Uterus (tissue), 4 donors: ENCODE results near the gene HIP1. TPM values are rescaled to one million over a fixed set of nuclear protein-coding genes. Genes with fewer than 3 reads are reported as not detected.

Experiments
- DNase-seq, 2 donors: peaks; one replicate each; pipeline ENCODE4 v3.0.0-alpha.2; 2019 to 2020
- H3K27ac ChIP-seq, 2 donors: fragments of 200-600 bp; sonication (generic); 1 replicate in 1 of 2; 2 replicates in 1 of 2; pipeline ENCODE4 v1.5.1; 2016 to 2018
- H3K27me3 ChIP-seq, 2 donors: fragments of 200-600 bp; sonication (generic); one replicate each; pipeline ENCODE4 v1.5.1; 2018 to 2019; ENCODE audit warnings: control low read depth in 1 of 2
- H3K36me3 ChIP-seq, 2 donors: fragments of 200-600 bp; sonication (generic); one replicate each; pipeline ENCODE4 v1.5.1; 2019; ENCODE audit warnings: control low read depth in 1 of 2
- H3K4me1 ChIP-seq, 2 donors: fragments of 200-600 bp; sonication (generic); one replicate each; pipeline ENCODE4 v1.5.1; 2018 to 2019; ENCODE audit warnings: control low read depth in 1 of 2
- H3K4me3 ChIP-seq, 2 donors: fragments of 200-600 bp; sonication (generic); 1 replicate in 1 of 2; 2 replicates in 1 of 2; pipeline ENCODE4 v1.5.1; 2018 to 2019; ENCODE audit warnings: mild to moderate bottlenecking in 1 of 2
- H3K9me3 ChIP-seq, 2 donors: fragments of 200-600 bp; sonication (generic); one replicate each; pipeline ENCODE4 v1.5.1; 2019; ENCODE audit warnings: control low read depth in 1 of 2
- CTCF ChIP-seq, 4 experiments: fragments of 200-600 bp in 2 of 4; fragments of 450-650 bp in 2 of 4; sonication (generic) in 2 of 4; IDR thresholded peaks; one replicate each; pipeline ENCODE4 v1.5.1; 2016 to 2019; ENCODE audit warnings: antibody characterized with exemption in 4 of 4, mild to moderate bottlenecking in 2 of 4, moderate library complexity in 1 of 4
- POLR2A ChIP-seq, 2 donors: fragments of 450-650 bp; IDR thresholded peaks; one replicate each; pipeline ENCODE4 v1.6.1; 2016; ENCODE audit warnings: antibody characterized with exemption in 2 of 2, mild to moderate bottlenecking in 1 of 2, moderate library complexity in 1 of 2
- intact Hi-C: fragments of 100-400 bp; cut with DNase I; formaldehyde crosslinking; loops from one replicate; pipeline ENCODE4 v1.15.1; 2023; ENCODE audit warnings: low total_unique reads
- total RNA-seq, 4 donors: library from RNA; depleted of rRNA in 3 of 4; stranded (reverse); fragments of >200 nt in 3 of 4; gene quantifications; one replicate each; pipeline versions ENCODE4 v1.1.0 to v1.2.4, GENCODE V29; 2014 to 2023
- donor health status: DM: yes; HTN: yes; CAD: no.

HIP1 gene
- total RNA-seq, 4 donors from 2014 or later = 13.1 to 48.8 (median 20.3) TPM

- no peaks in the 10 kb centered on the region for H3K36me3 ChIP-seq
- intact Hi-C loops = no loop called here
- DNase-seq = peak in 1 of 2 donors; percentile 31
- H3K27me3 ChIP-seq = no peaks in the 10 kb centered on the region
- TF ChIP-seq POLR2A (IDR thresholded peaks at IDR 0.05) = no peak
- TF ChIP-seq CTCF (IDR thresholded peaks at IDR 0.05) = no peak
- no peaks in the 10 kb centered on the region for H3K9me3 ChIP-seq
- no peaks in the 10 kb centered on the region for H3K4me1 ChIP-seq
- no peak overlapping the region for H3K4me3 ChIP-seq
- H3K27ac ChIP-seq = peak overlapping the region; percentile 10 to 46
Measured at GRCh38 chr7:75624134-75624832, 114.5 kb downstream of the HIP1 start.

- Histone ChIP-seq H3K4me1 (no peaks in the 10 kb centered on the region), H3K36me3 (no peaks in the 10 kb centered on the region), H3K27ac (peak overlapping the region in 1 of 2 donors; percentile 10), H3K9me3 (no peaks in the 10 kb centered on the region), H3K4me3 (no peak overlapping the region), H3K27me3 (no peaks in the 10 kb centered on the region)
- TF ChIP-seq CTCF (IDR thresholded peaks at IDR 0.05) (no peak), POLR2A (IDR thresholded peaks at IDR 0.05) (no peak)
- no peak for DNase-seq
- intact Hi-C loops = no loop called here
Measured at GRCh38 chr7:75623390-75624133, 115.2 kb downstream of the HIP1 start.

DNA sequence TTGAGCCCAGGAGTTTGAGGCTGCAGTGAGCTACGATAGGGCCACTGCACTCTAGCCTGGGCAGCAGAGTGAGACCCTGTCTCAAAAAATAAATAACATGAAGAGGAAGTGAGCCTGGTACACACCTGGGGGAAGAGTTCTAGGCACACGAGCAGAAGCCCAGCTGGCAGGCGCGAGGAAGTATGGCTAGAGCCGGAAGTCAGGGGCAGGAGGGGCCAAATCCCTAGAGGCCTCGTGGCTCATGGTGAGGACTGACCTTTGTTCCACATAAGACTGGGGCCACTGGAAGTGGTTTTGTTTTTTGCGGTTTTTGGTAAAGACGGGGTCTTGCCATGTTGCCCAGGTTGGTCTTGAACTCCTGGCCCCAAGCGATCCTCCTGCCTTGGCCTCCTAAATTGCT lies 117.6 kb downstream of the HIP1 start:
- H3K27me3 ChIP-seq = no peaks in the 10 kb centered on the region
- no peaks in the 10 kb centered on the region for H3K36me3 ChIP-seq
- intact Hi-C loops = no loop called here
- no peak overlapping the region for H3K27ac ChIP-seq
- TF ChIP-seq CTCF (IDR thresholded peaks at IDR 0.05) = no peak
- no peak for TF ChIP-seq POLR2A (IDR thresholded peaks at IDR 0.05)
- no peak overlapping the region for H3K4me3 ChIP-seq
- no peaks in the 10 kb centered on the region for H3K9me3 ChIP-seq
- no peak for DNase-seq
- no peaks in the 10 kb centered on the region for H3K4me1 ChIP-seq

GRCh38 chr7:75619636-75620035 lies 119.1 kb downstream of the HIP1 start:
- no peak for TF ChIP-seq POLR2A (IDR thresholded peaks at IDR 0.05)
- Histone ChIP-seq H3K27ac (no peak overlapping the region), H3K9me3 (no peaks in the 10 kb centered on the region), H3K4me3 (no peak overlapping the region), H3K27me3 (no peaks in the 10 kb centered on the region), H3K36me3 (no peaks in the 10 kb centered on the region), H3K4me1 (no peaks in the 10 kb centered on the region)
- no peak for DNase-seq
- intact Hi-C loops = loop anchor here (10.0 kb wide), 1 partner anchor 75 kb away; no protein-coding TSS in a partner anchor

GRCh38 chr7:75617634-75618234 lies 121.0 kb downstream of the HIP1 start:
- intact Hi-C loops = loop anchor here (10.0 kb wide), 1 partner anchor 77 kb away; no protein-coding TSS in a partner anchor

More at GRCh38 chr7:75617634-75618234, 121.0 kb downstream of the HIP1 start:
- Histone ChIP-seq H3K4me3 (no peak overlapping the region), H3K9me3 (no peaks in the 10 kb centered on the region), H3K36me3 (no peaks in the 10 kb centered on the region), H3K27ac (no peak overlapping the region), H3K27me3 (no peaks in the 10 kb centered on the region), H3K4me1 (no peaks in the 10 kb centered on the region)
- TF ChIP-seq CTCF (IDR thresholded peaks at IDR 0.05) (no peak), POLR2A (IDR thresholded peaks at IDR 0.05) (no peak)
- DNase-seq = peak; percentile 30 to 31
